Astrocyte (in vitro differentiated cells and primary cell): ENCODE data around the gene PLEKHM3.

ENCODE experiments used
- EZH2 ChIP-seq: IDR thresholded peaks from 2 replicates; pipeline ENCODE4 v1.6.1; 2012; ENCODE audit warnings: mild to moderate bottlenecking, low read length, inconsistent platforms; ENCODE audit not compliant: insufficient read depth
- TF ChIP-seq, protein P1 (sequence below): IDR thresholded peaks from 2 replicates; pipeline ENCODE4 v1.5.1; 2011; ENCODE audit warnings: low read depth, mild to moderate bottlenecking, inconsistent platforms, low read length, moderate library complexity; ENCODE audit not compliant: insufficient read depth

DNA sequence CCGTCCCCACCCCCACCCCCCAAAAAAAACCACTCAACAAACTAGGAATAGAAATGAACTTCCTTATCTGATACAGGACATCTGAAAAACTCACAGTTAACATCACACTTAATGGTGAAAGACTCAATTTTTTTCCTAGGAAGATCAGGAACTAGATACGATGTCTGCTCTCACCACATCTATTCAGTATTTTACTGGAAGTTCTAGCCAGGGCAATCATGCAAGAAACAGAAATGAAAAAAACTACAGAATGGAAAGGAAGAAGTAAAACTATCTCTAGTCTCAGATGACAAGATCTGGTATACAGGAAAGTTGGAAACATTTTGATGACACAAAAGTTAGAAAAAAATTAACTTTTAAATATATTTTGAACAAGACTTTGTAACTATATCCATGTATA is 141.2 kb downstream of the PLEKHM3 start:
- TF ChIP-seq, protein P1, sequence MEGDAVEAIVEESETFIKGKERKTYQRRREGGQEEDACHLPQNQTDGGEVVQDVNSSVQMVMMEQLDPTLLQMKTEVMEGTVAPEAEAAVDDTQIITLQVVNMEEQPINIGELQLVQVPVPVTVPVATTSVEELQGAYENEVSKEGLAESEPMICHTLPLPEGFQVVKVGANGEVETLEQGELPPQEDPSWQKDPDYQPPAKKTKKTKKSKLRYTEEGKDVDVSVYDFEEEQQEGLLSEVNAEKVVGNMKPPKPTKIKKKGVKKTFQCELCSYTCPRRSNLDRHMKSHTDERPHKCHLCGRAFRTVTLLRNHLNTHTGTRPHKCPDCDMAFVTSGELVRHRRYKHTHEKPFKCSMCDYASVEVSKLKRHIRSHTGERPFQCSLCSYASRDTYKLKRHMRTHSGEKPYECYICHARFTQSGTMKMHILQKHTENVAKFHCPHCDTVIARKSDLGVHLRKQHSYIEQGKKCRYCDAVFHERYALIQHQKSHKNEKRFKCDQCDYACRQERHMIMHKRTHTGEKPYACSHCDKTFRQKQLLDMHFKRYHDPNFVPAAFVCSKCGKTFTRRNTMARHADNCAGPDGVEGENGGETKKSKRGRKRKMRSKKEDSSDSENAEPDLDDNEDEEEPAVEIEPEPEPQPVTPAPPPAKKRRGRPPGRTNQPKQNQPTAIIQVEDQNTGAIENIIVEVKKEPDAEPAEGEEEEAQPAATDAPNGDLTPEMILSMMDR = no peak
- TF ChIP-seq EZH2 = no peak
